Measurements from ENCODE around the gene CUBN. TPM values are rescaled to one million over a fixed set of nuclear protein-coding genes. Genes with fewer than 3 reads are reported as not detected.

Gene CUBN
- total and polyA plus RNA-seq, 9 of the 15 experiments (the other 6 are each of a cell fraction or from before 2014, with no cell fraction given) = 0.04 to 0.33 (median 0.09) TPM

GRCh38 chr10:16927546-16927945 is 202.1 kb downstream of the CUBN start:
- ChIA-PET CTCF (ENCODE audit: low intra/inter-chr PET ratio) (no interaction called here), POLR2A (no interaction called here)
- H3K36me3 ChIP-seq (ENCODE audit: control insufficient read depth, insufficient read depth, low read length) = no peaks in the 10 kb centered on the region
- DNase-seq (ENCODE audit: extremely low read depth in 1 of 4, low spot score in 3 of 4) (no peak), ATAC-seq (no peak), FAIRE-seq (no peak)
- H3K9me3 ChIP-seq (replicated peaks; ENCODE audit: control insufficient read depth, insufficient read depth, low read depth, low read length) = no peaks in the 10 kb centered on the region
- in situ Hi-C loops (cut with MboI) = no loop called here
- no peak overlapping the region for H3K4me2 ChIP-seq (ENCODE audit: insufficient read depth, low read length)
- no peaks in the 10 kb centered on the region for H3K9me1 ChIP-seq (ENCODE audit: control insufficient read depth, insufficient read depth, low read length)
- H4K20me1 ChIP-seq (replicated peaks; ENCODE audit: control insufficient read depth, insufficient read depth, low read length) = no peaks in the 10 kb centered on the region
- H3K27ac ChIP-seq (ENCODE audit: extremely low read depth, low read depth, low read length) = no peak overlapping the region
- no peaks in the 10 kb centered on the region for H3K27me3 ChIP-seq (ENCODE audit: control insufficient read depth in 2 of 2, insufficient read depth in 2 of 2, low read length in 2 of 2)
- 14% methylated on average over 4 of the region's 4 CpGs for WGBS (ENCODE audit: insufficient coverage, low coverage, missing lambda C conversion rate)
- intact Hi-C loops (cut with micrococcal nuclease) = no loop called here
- peak; percentile 13 for TF ChIP-seq MEIS2 (IDR thresholded peaks at IDR 0.05; ENCODE audit: partially characterized antibody)
- TF ChIP-seq PBX2 (CRISPR knock-in tag; IDR thresholded peaks at IDR 0.05; ENCODE audit: low read depth) = no peak
- TF ChIP-seq PBX2 (tag; conservative IDR thresholded peaks at IDR 0.05; ENCODE audit: low read depth) = 0 out of 2 replicates have a peak, but pooled peaks have one; percentile 27
- TF ChIP-seq NFRKB (IDR thresholded peaks at IDR 0.05; ENCODE audit: low read depth) = no peak
- no peaks in the 10 kb centered on the region for H3K4me1 ChIP-seq (replicated peaks in 1 of 2; ENCODE audit: control insufficient read depth in 2 of 2, insufficient read depth in 2 of 2, low read length in 2 of 2)
- BruUV-seq (replicated peaks) = no TSS peak
- no peak overlapping the region for H2AFZ ChIP-seq (ENCODE audit: low read depth, low read length)
- H3K4me3 ChIP-seq = no peak overlapping the region
- no peaks in the 10 kb centered on the region for H3K79me2 ChIP-seq (ENCODE audit: control insufficient read depth, insufficient read depth, low read length)
- H3K9ac ChIP-seq (ENCODE audit: insufficient read depth in 1 of 2, low read depth in 2 of 2, low read length in 2 of 2) = no peak overlapping the region

All from K562 (cell line).